HG02973 (cell line): ENCODE data around the gene FOSL1.

Experiments
- ATAC-seq: cut with Tn5 transposase; IDR thresholded peaks from one replicate; pipeline ENCODE4 v1.9.1; 2021; ENCODE audit warnings: moderate library complexity; ENCODE audit not compliant: unreplicated experiment

The FOSL1 gene

GRCh38 chr11:65900125-65900898 is at the start of gene FOSL1:
FOSL1 (minus strand) TSS chr11:65900388; CDS start chr11:65900339, 49 bp downstream.
- peak; percentile 68 for ATAC-seq

- ATAC-seq, result no peak
These were observed 47.5 kb upstream of the FOSL1 start for GRCh38 chr11:65947603-65948125.

- ATAC-seq, result no peak
These were observed 46.9 kb upstream of the FOSL1 start for GRCh38 chr11:65947133-65947532.

- no peak for ATAC-seq
These were observed 46.5 kb upstream of the FOSL1 start for GRCh38 chr11:65946655-65947054.

GRCh38 chr11:65945941-65946558 is 45.9 kb upstream of the FOSL1 start:
- no peak for ATAC-seq

GRCh38 chr11:65945430-65945911 is 45.3 kb upstream of the FOSL1 start, which contains the start of gene TSGA10IP:
TSGA10IP (plus strand) TSS chr11:65945480; CDS start chr11:65945676, 196 bp downstream.
- ATAC-seq, result no peak

- no peak for ATAC-seq
These were observed 44.6 kb upstream of the FOSL1 start for GRCh38 chr11:65944767-65945166.

GRCh38 chr11:65944191-65944590 is 44.0 kb upstream of the FOSL1 start:
- no peak for ATAC-seq

- ATAC-seq, result no peak
These were observed 42.3 kb upstream of the FOSL1 start for GRCh38 chr11:65942531-65942930.

GRCh38 chr11:65941720-65942310 is 41.6 kb upstream of the FOSL1 start:
- ATAC-seq, result no peak

GRCh38 chr11:65937766-65938165 is 37.6 kb upstream of the FOSL1 start:
- no peak for ATAC-seq

- no peak for ATAC-seq
These were observed 33.8 kb upstream of the FOSL1 start for GRCh38 chr11:65934014-65934413.

GRCh38 chr11:65932558-65932919 is 32.4 kb upstream of the FOSL1 start:
- ATAC-seq, result no peak

- no peak for ATAC-seq
These were observed 31.8 kb upstream of the FOSL1 start for GRCh38 chr11:65931773-65932557.

GRCh38 chr11:65928667-65929066 is 28.5 kb upstream of the FOSL1 start:
- no peak for ATAC-seq

GRCh38 chr11:65927904-65928397 is 27.8 kb upstream of the FOSL1 start:
- peak; percentile 68 for ATAC-seq

- ATAC-seq, result no peak
These were observed 25.2 kb upstream of the FOSL1 start for GRCh38 chr11:65925397-65925796.

GRCh38 chr11:65922565-65922964 is 22.4 kb upstream of the FOSL1 start:
- ATAC-seq, result no peak

- no peak for ATAC-seq
These were observed 21.7 kb upstream of the FOSL1 start for GRCh38 chr11:65921876-65922275.

- ATAC-seq, result no peak
These were observed 20.9 kb upstream of the FOSL1 start for GRCh38 chr11:65921033-65921555.
